Effector CD4-positive, alpha-beta T cell (primary cell): ENCODE data around the gene CD109.

Experiments
- DNase-seq: peaks from one replicate; pipeline ENCODE4 v3.0.0-alpha.2; 2020

CD109 gene

GRCh38 chr6:73867411-73867810 is 171.4 kb downstream of the CD109 start:
- no peak for DNase-seq

GRCh38 chr6:73870907-73871306 is 174.9 kb downstream of the CD109 start:
- DNase-seq = no peak

- no peak for DNase-seq
These were observed 177.1 kb downstream of the CD109 start for GRCh38 chr6:73873081-73873480.
